ENCODE results near the gene FSTL1. TPM values are rescaled to one million over a fixed set of nuclear protein-coding genes. Genes with fewer than 3 reads are reported as not detected.

FSTL1 gene
- total RNA-seq, 1 donor from 2014 or later = 2,574 TPM

DNA sequence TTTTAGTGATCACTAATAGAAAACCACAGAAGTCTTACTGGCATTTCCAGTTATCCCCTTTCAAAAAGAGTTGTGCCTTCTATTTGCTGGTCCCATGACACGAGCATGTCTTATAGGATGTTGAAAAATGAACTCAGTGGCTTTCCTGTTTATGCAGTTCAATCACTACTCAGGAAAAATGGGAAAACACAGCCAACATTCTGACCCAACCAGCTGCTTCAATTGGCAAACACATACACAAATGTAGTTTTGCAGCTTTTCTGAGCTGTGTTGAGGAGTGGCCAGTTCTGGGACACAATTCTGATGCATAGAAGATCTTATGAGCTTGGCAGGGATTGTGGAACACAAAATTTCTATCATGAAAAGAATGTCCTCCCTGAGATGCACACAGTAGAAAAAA lies 40.3 kb downstream of the FSTL1 start:
- H3K27ac Mint-ChIP-seq (ENCODE audit: unreplicated experiment) = no peak overlapping the region
- no peaks in the 10 kb centered on the region for H3K4me1 Mint-ChIP-seq (ENCODE audit: unreplicated experiment)
- H3K36me3 Mint-ChIP-seq (ENCODE audit: unreplicated experiment) = peaks cover 57% of the 10 kb centered on the region
- H3K27me3 Mint-ChIP-seq (ENCODE audit: unreplicated experiment) = no peaks in the 10 kb centered on the region
- no peak for DNase-seq (ENCODE audit: extremely low spot score, unreplicated experiment)
- TF ChIP-seq, protein P1, sequence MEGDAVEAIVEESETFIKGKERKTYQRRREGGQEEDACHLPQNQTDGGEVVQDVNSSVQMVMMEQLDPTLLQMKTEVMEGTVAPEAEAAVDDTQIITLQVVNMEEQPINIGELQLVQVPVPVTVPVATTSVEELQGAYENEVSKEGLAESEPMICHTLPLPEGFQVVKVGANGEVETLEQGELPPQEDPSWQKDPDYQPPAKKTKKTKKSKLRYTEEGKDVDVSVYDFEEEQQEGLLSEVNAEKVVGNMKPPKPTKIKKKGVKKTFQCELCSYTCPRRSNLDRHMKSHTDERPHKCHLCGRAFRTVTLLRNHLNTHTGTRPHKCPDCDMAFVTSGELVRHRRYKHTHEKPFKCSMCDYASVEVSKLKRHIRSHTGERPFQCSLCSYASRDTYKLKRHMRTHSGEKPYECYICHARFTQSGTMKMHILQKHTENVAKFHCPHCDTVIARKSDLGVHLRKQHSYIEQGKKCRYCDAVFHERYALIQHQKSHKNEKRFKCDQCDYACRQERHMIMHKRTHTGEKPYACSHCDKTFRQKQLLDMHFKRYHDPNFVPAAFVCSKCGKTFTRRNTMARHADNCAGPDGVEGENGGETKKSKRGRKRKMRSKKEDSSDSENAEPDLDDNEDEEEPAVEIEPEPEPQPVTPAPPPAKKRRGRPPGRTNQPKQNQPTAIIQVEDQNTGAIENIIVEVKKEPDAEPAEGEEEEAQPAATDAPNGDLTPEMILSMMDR (IDR thresholded peaks at IDR 0.05) = no peak
- H3K9me3 Mint-ChIP-seq (ENCODE audit: unreplicated experiment) = no peaks in the 10 kb centered on the region
- no peak overlapping the region for H3K4me3 Mint-ChIP-seq (ENCODE audit: unreplicated experiment)

DNA sequence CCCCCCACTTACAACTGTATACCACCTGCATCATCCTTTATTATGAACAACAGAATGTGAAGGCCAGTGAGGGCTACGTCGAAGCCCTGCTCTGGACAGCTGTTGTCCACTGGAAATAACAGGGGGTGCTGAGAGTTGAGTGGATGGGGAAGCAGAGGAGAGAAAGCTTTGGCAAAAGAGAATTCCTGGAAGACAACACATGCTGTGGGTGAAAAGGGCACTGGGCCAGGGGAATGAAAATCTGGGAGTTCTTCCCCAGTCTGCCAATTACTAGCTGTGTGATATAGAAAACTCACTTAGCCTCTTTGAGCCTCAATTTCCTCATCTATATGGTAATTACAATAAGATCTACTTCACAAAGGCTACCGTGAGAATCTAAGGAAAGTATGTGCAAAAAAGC lies 40.7 kb downstream of the FSTL1 start:
- TF ChIP-seq, protein P1 (IDR thresholded peaks at IDR 0.05) = no peak
- Mint-ChIP-seq H3K4me3 (ENCODE audit: unreplicated experiment) (no peak overlapping the region), H3K9me3 (ENCODE audit: unreplicated experiment) (no peaks in the 10 kb centered on the region), H3K27ac (ENCODE audit: unreplicated experiment) (no peak overlapping the region), H3K36me3 (ENCODE audit: unreplicated experiment) (peaks cover 60% of the 10 kb centered on the region), H3K4me1 (ENCODE audit: unreplicated experiment) (no peaks in the 10 kb centered on the region), H3K27me3 (ENCODE audit: unreplicated experiment) (no peaks in the 10 kb centered on the region)
- no peak for DNase-seq (ENCODE audit: extremely low spot score, unreplicated experiment)

DNA sequence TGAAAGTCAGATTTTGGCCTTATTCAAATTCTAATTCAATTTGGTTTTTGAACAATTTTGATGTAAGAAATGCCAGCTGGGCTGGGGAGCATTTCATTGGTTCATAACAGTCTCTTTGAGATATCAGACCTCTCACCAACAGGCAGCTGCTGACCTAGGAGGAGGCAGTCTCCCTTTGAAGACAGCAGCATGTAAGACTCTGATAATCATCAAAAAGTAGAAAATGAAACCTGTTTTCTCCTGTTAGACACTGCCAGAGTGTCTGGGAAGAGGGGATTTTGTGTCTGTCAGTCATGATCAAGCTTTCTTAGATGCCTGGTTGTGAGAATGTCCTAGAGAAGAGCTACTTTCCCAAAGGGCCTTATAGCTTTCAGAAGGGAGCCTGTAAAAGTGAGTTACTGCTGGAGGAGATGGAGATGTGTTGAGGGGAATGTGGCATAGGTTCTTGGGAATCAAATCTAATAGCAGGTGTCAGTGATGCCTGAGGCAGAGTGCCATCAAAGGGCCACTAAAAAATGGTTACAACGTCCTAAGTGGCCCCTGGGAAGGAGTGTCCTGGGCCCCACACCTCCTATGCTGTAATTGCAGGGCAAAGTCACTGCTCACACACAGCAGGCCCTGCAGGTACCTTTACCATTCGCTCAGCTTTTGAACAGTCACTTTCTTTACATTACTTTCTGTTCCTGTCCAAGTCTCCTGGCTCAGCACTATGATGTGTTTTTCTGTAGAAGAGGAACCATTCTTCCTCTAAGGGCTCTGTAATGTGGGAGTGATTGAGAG lies 43.1 kb downstream of the FSTL1 start:
- Mint-ChIP-seq H3K4me3 (ENCODE audit: unreplicated experiment) (no peak overlapping the region), H3K36me3 (ENCODE audit: unreplicated experiment) (peaks cover 75% of the 10 kb centered on the region), H3K4me1 (ENCODE audit: unreplicated experiment) (no peaks in the 10 kb centered on the region), H3K27me3 (ENCODE audit: unreplicated experiment) (no peaks in the 10 kb centered on the region), H3K9me3 (ENCODE audit: unreplicated experiment) (no peaks in the 10 kb centered on the region), H3K27ac (ENCODE audit: unreplicated experiment) (peak overlapping the region; percentile 35)
- DNase-seq (ENCODE audit: extremely low spot score, unreplicated experiment) = no peak
- TF ChIP-seq, protein P1 (IDR thresholded peaks at IDR 0.05) = no peak

DNA sequence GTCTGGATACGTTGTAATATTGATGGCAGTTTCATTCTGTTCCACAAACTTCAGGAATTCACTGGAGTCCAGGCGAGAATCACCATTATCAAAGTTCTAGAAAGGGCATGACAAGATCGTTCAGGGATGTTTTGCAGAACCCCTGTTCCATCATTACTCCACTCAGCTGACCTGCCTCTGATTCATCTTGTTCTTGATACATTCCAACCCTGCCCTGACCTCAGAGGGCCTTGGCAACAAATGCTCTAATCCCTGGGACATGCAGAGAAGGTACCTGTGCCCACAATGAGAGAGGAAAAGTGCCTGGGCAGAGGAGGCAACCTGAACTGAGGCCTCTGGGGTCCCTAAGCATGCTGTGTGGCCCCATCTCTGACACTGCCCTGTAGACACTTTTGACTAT lies 45.9 kb downstream of the FSTL1 start:
- H3K4me3 Mint-ChIP-seq (ENCODE audit: unreplicated experiment) = no peak overlapping the region
- H3K4me1 Mint-ChIP-seq (ENCODE audit: unreplicated experiment) = no peaks in the 10 kb centered on the region
- peaks cover 78% of the 10 kb centered on the region for H3K36me3 Mint-ChIP-seq (ENCODE audit: unreplicated experiment)

DNA sequence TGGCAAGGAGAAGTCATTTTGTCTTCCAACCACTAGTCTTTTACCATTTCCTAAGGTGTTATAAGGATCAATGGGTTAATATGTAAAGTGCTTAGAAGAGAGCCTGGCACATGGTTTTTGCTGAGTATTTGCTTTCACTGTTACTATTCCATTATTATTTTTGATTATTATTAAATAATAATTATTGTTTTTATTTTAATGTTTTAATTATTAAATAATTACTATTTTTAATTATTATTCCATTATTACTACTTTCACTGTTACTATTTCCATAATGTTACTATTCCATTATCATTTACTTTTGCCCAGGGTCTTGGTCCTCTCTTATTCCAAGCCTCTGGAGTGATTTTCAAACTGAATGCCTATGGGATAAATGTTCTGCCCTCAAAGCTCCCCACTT lies 48.5 kb downstream of the FSTL1 start:
- Mint-ChIP-seq H3K27ac (ENCODE audit: unreplicated experiment) (no peak overlapping the region), H3K36me3 (ENCODE audit: unreplicated experiment) (peaks cover 83% of the 10 kb centered on the region), H3K4me1 (ENCODE audit: unreplicated experiment) (no peaks in the 10 kb centered on the region), H3K9me3 (ENCODE audit: unreplicated experiment) (no peaks in the 10 kb centered on the region), H3K4me3 (ENCODE audit: unreplicated experiment) (no peak overlapping the region), H3K27me3 (ENCODE audit: unreplicated experiment) (no peaks in the 10 kb centered on the region)
- DNase-seq (ENCODE audit: extremely low spot score, unreplicated experiment) = no peak
- TF ChIP-seq, protein P1 (IDR thresholded peaks at IDR 0.05) = no peak

More for the DNA sequence above, 45.9 kb downstream of the FSTL1 start:
- no peaks in the 10 kb centered on the region for H3K27me3 Mint-ChIP-seq (ENCODE audit: unreplicated experiment)
- no peaks in the 10 kb centered on the region for H3K9me3 Mint-ChIP-seq (ENCODE audit: unreplicated experiment)
- no peak overlapping the region for H3K27ac Mint-ChIP-seq (ENCODE audit: unreplicated experiment)
- no peak for DNase-seq (ENCODE audit: extremely low spot score, unreplicated experiment)
- TF ChIP-seq, protein P1 (IDR thresholded peaks at IDR 0.05) = no peak
